HG03108 (cell line): ENCODE measurements around the gene MARK4.
"Not testable (repeated sequence)": the region's sequence is repeated elsewhere in the genome, so short reads cannot be mapped to it uniquely, and the experiment has no call there.

ENCODE experiments used
- ATAC-seq: cut with Tn5 transposase; IDR thresholded peaks from one replicate; pipeline ENCODE4 v1.9.1; 2021; ENCODE audit warnings: moderate library complexity; ENCODE audit not compliant: unreplicated experiment

MARK4 gene

DNA sequence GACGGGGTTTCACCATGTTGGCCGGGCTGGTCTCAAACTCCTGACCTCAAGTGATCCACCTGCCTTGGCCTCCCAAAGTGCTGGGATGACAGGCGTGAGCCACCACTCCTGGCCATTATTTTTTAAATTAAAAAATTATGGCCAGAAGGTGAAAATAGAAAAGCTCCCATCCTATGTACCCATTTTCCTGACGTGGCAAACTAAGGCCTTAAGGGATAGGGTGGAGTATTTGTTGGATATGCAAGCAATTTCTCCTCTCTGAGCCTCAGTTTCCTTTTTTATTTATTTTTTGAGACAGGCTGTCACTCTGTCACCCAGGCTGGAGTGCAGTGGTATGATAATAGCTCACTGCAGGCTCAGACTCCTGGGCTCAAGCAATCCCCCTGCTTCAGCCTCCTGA lies 83.8 kb downstream of the MARK4 start:
- not testable (repeated sequence) for ATAC-seq

DNA sequence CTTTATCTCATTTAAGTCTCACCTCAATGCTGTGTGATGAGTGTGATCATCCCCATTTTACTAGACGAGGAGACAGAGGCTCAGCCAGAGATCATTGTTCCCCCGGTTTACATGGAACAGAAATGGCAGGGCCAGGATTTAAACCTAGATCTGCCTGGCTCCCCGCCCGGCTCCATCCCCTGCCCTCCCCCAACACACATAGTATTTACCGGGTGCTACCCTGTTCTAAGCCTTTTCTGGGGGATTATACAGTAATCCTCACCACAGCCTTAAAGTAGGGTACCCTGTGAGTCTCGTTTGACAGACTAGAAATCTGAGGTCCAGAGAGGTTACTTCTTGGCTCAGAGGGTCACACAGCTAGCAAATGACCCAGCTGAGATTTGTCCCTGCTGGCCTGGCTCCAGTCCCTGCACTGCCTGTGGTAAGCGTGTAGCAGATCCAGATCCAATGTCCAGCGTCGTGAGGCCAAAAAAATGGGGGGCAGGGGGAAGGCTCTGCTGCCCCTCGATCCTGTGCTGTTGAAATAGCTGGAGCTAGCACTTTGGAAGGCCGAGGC lies 85.7 kb downstream of the MARK4 start:
- ATAC-seq: no peak

DNA sequence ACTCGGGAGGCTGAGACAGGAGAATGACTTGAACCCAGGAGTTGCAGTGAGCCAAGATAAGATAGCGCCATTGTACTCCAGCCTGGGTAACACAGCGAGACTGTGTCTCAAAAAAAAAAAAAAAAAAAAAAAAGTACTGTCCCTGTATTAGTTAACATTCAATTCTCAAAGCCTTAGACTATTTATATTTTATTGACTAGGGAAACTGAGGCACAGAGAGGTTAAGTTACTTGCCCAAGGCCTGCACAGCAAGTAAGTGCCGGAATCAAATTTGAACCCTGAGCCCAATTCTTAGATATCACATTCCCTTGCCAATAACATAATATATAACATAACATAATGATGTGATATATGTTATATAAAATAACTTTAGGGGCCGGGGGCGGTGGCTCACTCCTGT lies 88.6 kb downstream of the MARK4 start:
- no peak for ATAC-seq

DNA sequence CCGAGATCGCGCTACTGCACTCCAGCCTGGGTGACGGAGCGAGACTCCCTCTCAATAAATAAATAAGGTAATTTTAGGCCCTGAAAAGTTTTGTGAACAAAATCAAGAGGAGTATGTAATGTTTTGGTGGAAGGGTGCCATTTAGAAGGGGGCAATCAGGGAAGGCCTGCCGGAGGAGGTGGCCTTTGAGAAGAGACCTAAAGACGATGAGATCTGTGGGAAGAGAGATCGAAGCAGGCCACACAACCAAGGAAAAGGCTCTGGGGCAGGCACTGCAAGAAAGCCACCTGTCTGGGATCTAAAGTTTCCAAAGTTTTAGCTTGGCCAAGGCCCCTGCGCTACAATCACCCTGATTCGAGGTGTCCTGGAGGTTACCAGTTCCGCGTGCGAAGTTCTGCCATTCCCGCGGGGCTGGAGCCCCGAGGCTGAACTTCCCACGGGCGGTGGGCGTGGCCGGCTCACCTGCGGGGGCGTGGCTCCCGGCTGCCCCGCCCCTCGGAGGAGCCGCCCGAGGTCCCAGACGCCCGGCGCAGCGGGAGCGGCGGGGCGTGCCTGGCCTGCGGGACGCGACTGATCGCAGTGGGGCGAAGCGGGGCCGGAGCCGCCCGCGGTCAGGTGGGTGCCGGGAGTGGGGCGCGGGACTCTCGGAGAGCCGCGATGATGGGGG lies 89.3 kb downstream of the MARK4 start, which contains the start of gene KLC3:
Gene KLC3, plus strand, starts transcription at position 519 of the 667 bp plus-strand sequence. CDS start 4,792 bp downstream, outside the sequence.
- no peak for ATAC-seq

DNA sequence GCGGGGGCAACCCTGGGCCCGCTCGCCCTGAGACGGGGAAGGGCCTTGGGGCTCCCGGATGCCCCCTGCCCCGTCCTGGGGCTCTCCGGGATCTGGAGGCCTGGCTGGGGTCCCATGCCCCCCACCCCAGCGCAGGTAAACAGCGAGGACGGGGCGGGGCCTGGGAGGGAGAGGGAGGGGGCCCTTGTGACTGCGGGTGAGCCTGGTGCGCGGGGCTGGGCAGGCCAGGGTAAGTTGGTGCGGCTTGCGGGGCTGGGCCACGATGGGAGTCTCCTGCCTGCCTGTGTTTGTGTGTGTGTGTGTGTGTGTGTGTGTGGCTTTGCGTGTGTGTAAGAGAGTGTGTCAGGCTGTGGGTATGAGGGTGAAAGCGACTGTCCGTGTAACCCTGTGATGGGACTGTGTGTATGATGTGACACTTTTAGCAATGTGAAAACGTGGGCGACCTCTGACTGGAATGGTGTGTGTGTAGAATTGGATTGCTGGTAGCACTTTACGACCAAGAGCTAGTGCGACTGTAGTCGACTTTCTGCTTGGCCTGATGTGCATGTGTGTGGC lies 89.9 kb downstream of the MARK4 start:
- ATAC-seq: no peak

DNA sequence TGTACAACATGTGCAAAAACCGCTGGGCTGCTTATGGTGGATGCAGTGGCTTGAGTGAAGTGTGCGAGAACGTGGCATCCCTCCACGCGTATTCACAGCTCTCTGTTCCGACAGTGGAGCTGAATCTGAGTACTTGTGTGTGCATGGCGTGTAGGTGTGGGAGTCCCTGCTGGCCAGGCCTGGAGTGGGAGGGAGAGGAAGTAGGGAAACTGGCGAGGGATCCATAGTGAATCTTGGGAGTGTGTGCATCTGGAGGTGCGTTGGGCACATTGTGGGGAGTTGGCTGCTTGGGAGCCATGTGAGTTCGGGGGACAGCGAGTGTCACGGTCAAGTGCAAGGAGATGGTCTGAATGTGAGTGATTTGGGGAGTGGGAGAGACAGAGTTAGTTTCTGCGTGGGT lies 91.8 kb downstream of the MARK4 start:
- no peak for ATAC-seq

DNA sequence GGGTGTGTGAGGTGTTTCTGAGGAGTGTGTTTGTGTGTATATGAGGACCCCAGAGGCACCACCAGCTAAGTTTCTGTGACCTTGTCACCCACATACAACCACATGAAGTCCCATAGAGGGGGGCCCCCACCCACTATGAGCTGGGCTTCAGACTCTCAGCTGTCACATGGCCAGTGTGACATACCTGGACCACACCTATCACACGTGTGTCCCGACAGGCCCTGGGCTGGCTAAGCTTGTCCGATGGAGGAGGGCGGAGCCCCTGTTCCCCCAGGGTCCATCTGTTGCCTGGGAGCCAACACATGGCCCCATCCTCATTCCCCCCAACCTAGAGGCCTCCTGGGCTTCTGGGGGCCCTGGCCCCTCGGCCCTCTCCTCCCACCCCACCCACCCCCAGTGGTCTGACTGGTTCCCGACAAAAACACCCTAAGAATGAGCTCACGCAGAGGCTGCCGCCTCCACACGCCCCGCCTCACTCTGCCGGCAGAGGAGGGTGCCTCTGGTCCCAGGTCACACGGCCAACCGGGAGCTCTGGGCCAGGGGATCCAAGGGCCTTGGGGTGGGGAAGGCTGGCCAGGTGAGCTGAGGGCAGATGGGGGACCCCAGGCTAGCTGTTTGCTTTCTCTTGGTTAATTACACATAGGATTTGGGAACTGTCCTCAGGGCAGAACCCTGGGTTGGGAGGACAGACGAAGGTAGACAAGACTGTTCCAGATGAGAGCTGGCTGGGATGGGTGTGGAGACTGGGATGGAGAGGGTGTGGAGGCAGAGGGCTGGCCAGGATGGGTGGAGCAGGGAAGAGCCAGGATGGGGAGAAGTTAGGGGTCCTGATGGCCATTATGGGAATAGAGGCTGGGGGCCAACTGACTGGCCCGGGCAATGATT lies 93.8 kb downstream of the MARK4 start:
- no peak for ATAC-seq

DNA sequence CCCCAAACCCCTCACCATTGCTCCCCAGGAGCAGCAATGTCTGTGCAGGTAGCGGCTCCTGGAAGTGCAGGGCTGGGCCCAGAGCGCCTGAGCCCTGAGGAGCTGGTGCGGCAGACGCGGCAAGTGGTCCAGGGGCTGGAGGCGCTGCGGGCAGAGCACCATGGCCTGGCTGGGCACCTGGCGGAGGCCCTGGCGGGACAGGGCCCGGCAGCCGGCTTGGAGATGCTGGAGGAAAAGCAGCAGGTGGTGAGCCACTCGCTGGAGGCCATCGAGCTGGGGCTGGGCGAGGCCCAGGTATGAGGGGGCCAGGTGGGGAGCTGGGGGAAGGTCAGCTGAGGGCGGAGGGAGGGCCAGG lies 94.4 kb downstream of the MARK4 start:
- no peak for ATAC-seq

DNA sequence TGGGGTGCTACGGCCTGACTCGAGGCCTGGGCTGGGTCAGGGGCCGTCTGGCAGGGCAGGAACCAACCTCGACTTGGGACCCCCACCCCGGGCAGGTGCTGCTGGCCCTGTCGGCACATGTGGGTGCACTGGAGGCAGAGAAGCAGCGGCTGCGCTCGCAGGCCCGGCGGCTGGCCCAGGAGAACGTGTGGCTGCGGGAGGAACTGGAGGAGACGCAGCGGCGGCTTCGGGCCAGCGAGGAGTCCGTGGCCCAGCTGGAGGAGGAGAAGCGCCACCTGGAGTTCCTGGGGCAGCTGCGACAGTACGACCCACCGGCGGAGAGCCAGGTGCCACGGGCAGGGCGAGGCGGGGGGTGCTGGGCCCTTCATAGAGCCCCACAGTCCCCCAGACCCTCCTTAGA lies 95.4 kb downstream of the MARK4 start:
- no peak for ATAC-seq

DNA sequence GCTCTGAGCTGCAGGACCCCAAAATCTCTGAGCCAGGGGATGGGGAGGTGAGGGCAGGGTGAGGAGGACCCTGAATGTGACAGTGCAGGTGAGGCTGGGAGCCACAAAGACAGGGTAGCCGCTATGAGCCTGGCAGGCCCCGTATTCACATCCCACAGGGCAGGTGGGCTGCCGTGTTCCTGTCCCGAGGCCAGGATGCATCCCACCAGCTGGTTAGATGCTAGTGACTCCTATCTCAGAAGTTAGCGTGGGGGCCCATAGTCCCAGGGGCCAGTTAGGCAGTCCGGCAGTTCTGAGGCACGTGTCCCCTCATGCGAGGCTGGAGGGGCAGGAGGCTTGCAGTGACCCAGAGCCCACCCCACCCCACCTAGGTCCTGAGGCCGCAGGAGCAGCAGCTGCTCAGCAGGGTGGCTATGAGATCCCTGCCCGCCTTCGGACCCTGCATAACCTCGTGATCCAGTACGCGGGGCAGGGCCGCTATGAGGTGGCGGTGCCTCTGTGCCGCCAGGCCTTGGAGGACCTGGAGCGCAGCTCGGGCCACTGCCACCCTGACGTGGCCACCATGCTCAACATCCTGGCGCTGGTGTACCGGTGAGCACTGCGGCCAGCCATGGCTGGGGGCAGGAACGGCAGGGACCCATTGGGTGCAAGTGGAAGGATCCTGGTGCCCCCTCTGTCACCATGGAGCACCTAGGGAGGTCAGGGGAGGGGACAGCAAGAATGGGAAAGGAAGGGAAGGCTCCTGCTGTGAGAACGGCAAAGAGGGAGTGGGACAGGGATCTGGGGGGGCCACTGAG lies 96.7 kb downstream of the MARK4 start:
- ATAC-seq: no peak

DNA sequence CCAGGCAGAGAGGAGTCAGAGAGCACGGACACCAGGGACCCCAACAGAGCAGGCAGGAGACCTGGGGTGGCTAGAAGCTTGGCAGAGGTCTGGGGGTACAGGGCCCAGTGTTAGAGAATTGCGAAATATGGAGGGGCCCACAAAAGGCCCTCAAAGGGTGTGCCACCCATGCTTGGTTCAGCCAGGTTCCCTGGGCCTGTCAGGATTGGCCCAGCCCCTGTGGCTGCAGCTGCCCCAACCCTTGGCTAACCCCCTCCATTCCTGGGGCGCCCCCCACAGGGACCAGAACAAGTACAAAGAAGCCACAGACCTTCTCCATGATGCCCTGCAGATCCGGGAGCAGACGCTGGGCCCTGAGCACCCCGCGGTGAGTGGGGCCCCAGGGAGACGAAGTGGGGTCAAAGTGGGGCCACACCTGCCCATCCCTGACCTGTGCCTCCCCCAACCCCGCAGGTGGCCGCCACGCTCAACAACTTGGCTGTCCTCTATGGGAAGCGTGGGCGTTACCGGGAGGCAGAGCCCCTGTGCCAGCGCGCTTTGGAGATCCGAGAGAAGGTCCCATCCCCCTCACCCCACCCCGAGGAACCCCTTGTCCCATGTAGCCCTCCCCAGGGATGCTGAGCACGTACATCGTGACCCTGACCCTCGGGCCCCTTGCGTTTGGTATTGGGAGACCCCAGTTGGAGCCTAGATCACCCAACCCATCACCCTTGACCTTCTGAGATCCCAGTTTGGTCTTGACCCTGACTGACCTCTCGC lies 97.5 kb downstream of the MARK4 start:
- no peak for ATAC-seq

DNA sequence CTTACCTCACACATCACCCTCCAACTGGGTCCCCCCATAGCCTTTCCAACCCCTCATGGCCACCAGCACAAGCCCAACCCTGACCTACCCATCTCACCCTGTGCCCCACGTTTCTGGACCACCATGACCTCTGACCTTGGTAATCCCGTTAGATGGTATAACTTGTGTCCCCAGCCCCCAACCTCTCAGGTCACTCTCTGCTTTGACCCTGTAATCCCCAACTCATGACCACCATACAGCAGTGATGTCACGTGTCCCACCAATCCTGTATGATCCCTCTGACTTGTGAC lies 98.0 kb downstream of the MARK4 start:
- ATAC-seq: no peak

DNA sequence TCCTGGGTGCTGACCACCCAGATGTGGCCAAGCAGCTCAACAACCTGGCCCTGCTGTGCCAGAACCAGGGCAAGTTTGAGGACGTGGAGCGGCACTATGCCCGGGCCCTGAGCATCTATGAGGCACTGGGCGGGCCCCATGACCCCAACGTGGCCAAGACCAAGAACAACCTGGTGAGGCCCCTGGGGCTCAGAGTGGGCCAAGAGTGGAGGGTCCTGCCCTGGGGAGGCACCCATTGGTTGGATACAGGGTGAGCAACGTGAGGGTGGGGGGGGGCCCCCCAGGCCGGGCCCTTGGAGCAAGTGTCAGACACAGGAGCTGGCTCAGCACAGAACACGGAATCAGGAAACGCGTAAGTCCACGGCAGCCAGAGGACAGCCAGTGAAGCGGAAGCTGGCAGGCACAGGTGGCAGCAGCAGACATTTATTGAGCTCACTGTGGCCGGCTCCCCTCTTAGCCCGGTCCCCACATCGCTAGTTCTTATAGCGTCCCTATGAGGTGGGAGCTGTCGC lies 98.4 kb downstream of the MARK4 start:
- ATAC-seq: no peak

DNA sequence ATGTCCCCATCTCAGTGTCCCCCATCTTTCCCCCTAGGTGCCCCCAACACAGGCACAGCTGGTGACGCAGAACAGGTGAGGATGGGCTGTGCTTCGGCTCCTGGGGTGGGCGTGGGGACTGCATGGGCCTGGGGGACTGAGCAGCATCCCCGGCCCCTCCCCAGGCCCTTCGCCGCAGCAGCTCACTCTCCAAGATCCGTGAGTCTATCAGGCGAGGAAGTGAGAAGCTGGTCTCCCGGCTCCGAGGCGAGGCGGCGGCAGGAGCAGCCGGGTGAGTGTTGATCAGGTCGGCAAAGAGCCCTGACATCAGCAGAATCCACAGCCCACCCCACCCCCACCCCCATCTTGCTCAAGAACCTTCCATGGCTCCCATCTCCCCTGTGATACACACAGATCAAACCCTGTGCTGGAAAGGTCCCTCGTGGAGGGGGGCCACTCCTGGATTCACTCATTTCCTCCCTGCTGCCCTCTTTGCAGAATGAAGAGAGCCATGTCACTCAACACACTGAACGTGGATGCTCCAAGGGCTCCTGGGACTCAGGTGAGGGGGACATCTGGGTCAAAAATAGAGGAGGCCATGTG lies 99.5 kb downstream of the MARK4 start:
- no peak for ATAC-seq

DNA sequence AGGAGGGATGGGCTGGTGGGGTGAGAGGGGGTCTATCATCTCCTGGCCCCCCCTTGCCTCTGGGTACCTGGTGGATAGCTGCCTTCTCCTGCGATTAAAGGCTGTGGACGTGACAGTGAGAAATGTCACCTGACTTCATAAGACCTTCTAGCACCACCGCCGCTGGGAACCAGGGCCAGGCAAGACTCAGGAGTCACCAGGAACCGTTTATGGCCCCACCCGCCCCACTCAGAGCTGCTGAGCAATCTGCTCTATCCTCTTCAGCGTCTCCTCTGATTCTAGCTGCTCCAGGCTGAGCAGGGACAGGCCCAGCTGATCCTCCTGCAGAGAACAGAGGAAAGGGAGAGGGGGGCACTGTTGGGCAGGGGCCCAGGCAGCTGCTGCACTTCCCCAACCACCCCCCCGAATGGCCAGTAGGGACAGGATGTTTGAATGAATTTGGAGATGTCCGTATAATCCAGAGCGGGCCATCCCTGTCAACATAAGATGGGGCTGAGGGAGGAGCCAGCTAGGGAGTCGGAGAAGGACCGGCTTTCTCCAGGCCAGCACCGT lies 100.4 kb downstream of the MARK4 start:
- no peak for ATAC-seq

DNA sequence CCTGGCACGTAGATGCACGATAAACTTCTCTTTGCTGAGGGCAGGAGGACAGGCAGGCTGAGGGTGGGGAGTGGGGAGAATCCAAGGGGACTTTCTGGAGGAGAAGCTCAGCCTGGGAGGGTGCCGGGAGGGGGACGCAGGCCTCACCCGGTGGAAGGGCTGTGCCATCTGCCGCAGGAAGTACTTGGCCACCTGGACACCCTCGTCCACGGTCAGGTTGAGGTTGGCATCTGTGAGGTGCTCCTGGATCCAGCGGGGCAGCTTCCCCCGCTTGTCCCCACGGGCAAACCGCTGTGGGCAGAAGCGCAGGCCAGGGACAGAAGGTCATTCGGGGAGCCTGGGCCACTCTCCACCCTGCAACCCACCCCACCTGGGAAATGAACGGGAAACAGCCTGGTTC lies 101.0 kb downstream of the MARK4 start:
- ATAC-seq: no peak

DNA sequence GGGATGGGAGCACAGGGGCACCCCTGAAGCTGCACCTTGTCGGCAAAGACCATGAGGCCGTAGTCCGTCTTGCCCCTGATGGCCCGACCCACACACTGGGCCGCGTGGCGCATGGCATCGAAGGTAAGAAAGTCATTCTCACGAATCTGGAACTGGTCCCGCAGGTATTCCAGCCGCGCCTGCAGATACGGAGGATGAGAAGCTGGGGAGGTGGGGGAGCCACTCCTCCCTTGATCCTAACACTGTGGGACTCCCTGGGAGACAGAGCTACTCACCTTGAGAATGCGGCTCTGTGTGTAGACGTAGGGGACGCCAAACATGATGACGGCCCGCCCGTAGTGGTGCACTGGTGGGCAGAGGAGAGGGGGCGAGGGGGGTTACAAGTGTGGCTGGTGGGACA lies 101.4 kb downstream of the MARK4 start:
- no peak for ATAC-seq

DNA sequence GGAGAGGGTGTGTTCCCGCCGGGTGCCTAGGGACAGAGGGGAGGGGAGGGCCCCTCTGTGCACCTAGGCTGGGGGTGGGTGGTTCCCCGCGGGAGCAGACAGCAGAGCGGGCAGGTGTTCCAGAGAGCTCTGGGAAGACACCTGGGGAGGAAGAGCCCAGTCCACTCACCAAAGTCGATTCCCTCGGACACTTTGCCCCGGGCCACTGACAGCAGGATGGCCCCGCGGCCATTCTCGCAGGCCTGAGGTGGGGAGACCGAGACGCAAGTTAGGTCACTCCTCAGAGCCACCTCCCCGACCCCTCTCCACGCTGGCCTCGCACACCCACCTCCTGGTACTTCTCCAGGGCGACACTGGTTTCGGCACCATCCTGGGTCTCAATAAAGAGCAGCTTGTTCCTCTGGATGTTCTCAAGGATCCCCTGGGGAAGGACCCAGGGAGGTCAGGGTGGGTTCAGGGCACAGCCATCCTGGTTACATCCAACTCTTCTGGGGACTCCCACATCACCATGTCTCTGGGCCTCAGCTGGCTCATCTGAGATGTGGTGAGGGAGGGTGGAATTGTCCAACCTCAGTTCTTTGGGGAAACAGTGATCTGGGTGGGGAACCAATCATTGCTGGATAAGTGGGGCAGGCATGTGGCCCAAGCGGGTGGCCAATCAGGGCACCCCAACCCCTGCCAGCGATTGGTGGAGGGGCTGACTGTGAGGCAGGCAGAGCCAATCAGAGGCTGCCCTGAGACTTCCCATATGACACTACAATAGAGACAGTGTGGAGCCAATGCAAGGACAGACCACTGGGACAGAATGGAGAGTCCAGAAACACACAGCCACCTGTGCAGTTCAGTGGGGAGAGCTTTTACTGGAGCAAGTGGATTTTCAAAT lies 102.1 kb downstream of the MARK4 start:
- no peak for ATAC-seq
